Upper lobe of left lung (tissue), 4 donors: Measurements from ENCODE around the gene TNNC1.

Experiments
- CTCF ChIP-seq, 6 experiments: fragments of 450-650 bp in 4 of 6; fragments of 200-600 bp in 2 of 6; sonication (generic) in 2 of 6; IDR thresholded peaks; one replicate each; pipeline ENCODE4 v1.5.1; 2016 to 2019; ENCODE audit warnings: antibody characterized with exemption in 6 of 6
- POLR2AphosphoS5 ChIP-seq, 2 donors: sonication (generic); formaldehyde crosslinking; IDR thresholded peaks; one replicate each; pipeline ENCODE4 v1.5.1; 2017; ENCODE audit warnings: antibody characterized with exemption in 2 of 2

GRCh38 chr3:52403271-52403841 lies 50.5 kb downstream of the TNNC1 start:
- TF ChIP-seq POLR2AphosphoS5 (IDR thresholded peaks at IDR 0.05) (no peak), CTCF (IDR thresholded peaks at IDR 0.05) (no peak)
